ENCODE measurements around the gene UBQLNL.
A peak's percentile ranks its signal among the peaks of the same experiment; 100 is the strongest.

UBQLNL gene, protein sequence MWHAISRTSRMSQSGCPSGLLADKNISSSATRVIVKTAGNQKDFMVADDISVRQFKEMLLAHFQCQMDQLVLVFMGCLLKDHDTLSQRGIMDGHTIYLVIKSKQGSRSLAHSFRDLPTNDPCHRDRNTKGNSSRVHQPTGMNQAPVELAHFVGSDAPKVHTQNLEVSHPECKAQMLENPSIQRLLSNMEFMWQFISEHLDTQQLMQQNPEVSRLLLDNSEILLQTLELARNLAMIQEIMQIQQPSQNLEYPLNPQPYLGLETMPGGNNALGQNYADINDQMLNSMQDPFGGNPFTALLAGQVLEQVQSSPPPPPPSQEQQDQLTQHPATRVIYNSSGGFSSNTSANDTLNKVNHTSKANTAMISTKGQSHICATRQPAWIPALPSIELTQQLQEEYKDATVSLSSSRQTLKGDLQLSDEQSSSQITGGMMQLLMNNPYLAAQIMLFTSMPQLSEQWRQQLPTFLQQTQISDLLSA

DNA sequence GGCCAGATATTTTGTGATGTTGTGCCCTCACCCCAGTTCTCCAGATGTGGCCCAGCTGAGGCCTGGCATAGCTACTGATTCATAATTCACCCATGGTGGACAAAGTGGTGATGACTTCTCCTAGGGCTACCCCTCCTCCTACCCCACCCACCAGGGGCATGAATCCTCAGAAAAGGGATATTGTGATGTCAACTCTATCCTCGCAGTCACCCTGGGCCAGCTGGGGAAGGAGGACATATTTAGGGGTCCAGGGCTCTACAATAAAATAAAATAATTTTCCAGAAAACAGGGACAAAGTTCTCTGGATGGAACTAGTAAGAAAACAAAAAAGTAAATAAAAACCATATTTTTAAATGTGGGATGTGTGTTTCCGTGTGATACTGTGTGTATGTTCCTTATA is at the start of gene UBQLNL:
Gene UBQLNL (minus strand): TSS at position 101 of the 400 bp plus-strand sequence. CDS start 258 bp downstream, outside the sequence.
- in situ Hi-C loops (cut with MboI; ENCODE audit: low pct_unique_long_range_greater_than_20kb, low sequenced_read_pairs, unreplicated experiment), result no loop called here
- TF ChIP-seq, protein P1, sequence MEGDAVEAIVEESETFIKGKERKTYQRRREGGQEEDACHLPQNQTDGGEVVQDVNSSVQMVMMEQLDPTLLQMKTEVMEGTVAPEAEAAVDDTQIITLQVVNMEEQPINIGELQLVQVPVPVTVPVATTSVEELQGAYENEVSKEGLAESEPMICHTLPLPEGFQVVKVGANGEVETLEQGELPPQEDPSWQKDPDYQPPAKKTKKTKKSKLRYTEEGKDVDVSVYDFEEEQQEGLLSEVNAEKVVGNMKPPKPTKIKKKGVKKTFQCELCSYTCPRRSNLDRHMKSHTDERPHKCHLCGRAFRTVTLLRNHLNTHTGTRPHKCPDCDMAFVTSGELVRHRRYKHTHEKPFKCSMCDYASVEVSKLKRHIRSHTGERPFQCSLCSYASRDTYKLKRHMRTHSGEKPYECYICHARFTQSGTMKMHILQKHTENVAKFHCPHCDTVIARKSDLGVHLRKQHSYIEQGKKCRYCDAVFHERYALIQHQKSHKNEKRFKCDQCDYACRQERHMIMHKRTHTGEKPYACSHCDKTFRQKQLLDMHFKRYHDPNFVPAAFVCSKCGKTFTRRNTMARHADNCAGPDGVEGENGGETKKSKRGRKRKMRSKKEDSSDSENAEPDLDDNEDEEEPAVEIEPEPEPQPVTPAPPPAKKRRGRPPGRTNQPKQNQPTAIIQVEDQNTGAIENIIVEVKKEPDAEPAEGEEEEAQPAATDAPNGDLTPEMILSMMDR (IDR thresholded peaks at IDR 0.05; ENCODE audit: extremely low read depth, insufficient read depth, missing control alignments), result no peak
- no peak for DNase-seq (ENCODE audit: low spot score)

DNA sequence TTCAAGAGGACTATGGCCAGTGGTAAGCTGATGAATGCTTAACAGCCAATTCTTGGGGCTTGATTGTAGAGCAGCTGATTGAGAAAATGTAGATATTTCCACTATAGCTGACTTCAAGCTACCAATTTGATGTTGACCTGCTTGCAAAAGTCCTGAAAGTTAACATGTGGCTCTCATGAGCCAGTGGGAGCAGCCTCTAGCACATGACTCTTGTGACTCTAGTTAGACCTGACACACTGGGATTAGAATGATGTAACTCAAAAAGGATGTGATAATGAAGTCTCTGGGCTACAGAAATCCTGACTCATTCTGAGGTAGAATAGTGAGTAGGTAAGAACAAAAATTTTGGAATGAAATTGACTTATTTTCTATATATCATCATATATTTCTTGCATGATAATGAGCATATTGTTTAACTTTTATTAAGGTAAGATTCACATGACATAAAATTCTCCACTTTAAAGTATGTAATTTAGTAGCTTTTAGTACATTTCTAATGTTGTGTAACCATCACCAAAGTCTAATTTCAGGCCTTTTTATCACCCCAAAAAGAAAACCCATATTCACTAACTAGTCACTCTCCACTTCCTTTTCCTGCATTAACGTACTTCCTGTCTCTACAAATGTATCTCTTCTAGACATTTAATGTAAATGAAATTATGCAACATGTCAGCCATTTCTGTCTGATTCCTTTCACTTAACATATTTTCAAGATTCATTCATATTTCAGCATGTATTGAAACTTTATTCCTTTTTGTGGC is 47.9 kb upstream of the UBQLNL start:
- in situ Hi-C loops (cut with MboI; ENCODE audit: low pct_unique_long_range_greater_than_20kb, low sequenced_read_pairs, unreplicated experiment), result no loop called here
- DNase-seq (ENCODE audit: low spot score), result no peak
- TF ChIP-seq, protein P1 (IDR thresholded peaks at IDR 0.05; ENCODE audit: extremely low read depth, insufficient read depth, missing control alignments), result no peak

DNA sequence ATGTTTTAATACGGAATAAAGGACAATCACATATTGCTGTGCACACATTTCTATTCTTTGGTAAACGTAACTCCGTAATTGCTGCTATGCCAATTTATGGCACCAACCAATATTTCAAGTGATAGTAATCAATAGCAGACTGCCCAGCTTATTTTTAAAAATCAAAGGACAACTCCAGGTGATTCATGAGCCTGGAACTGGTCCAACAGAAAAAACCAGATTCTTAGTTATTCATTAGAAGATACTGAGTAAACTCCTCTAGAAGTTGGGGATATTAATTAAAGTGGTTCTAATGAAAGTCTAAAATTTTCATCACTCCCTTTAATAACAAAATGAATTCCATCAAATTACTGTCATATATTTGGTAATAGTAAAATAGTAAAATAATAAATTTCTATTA is 41.3 kb upstream of the UBQLNL start:
- in situ Hi-C loops (cut with MboI; ENCODE audit: low pct_unique_long_range_greater_than_20kb, low sequenced_read_pairs, unreplicated experiment), result no loop called here
- DNase-seq (ENCODE audit: low spot score), result no peak
- TF ChIP-seq, protein P1 (IDR thresholded peaks at IDR 0.05; ENCODE audit: extremely low read depth, insufficient read depth, missing control alignments), result no peak

DNA sequence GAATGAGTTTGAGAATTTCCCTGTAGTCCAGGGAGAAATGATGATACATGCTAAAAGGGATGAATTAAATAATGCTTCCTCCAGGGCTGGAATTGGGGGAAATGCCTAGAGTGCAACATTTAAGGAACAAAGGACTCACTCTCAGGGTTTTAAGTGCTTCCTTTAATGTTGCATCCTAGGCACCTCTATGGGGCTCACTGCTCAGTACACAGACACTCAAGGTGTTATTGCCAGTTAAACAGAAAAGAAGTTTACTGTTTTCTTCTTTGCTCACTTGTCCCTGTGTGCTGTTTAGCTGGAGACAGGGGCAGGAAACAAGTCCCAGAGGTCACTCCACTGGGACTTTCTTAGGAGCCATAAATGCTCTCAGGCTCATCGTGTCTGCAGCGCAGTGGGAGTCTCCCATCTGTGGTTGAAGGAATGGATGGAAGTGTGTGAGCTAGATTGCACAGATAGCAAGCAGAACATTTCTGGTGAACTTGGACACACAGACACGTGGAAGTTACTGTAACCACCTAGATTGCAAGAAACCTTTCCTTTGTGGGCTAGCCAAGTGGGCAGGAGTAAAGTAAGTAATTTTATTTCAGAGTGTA is 40.2 kb upstream of the UBQLNL start:
- TF ChIP-seq, protein P1 (IDR thresholded peaks at IDR 0.05; ENCODE audit: extremely low read depth, insufficient read depth, missing control alignments), result no peak
- in situ Hi-C loops (cut with MboI; ENCODE audit: low pct_unique_long_range_greater_than_20kb, low sequenced_read_pairs, unreplicated experiment), result no loop called here
- DNase-seq (ENCODE audit: low spot score), result no peak

DNA sequence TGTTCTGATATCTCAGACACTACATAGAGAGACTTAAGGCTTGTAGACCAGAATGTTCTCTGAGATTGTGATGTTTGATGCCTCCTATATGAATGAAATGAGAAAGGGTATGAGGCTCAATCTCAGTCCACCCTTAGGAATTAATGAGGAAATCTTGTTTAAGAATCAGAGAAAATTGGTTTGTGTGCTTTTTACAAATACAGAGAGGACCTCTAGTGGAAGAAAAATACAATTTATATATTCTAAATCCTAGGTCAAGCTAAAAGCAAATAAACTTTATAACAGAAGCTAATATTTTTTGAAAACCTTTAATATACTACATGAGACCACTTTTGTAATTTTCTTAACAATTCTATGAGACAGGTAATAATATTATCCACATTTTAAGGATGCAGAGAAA is 36.8 kb upstream of the UBQLNL start:
- DNase-seq (ENCODE audit: low spot score), result no peak
- TF ChIP-seq, protein P1 (IDR thresholded peaks at IDR 0.05; ENCODE audit: extremely low read depth, insufficient read depth, missing control alignments), result peak; percentile 10
- in situ Hi-C loops (cut with MboI; ENCODE audit: low pct_unique_long_range_greater_than_20kb, low sequenced_read_pairs, unreplicated experiment), result no loop called here

DNA sequence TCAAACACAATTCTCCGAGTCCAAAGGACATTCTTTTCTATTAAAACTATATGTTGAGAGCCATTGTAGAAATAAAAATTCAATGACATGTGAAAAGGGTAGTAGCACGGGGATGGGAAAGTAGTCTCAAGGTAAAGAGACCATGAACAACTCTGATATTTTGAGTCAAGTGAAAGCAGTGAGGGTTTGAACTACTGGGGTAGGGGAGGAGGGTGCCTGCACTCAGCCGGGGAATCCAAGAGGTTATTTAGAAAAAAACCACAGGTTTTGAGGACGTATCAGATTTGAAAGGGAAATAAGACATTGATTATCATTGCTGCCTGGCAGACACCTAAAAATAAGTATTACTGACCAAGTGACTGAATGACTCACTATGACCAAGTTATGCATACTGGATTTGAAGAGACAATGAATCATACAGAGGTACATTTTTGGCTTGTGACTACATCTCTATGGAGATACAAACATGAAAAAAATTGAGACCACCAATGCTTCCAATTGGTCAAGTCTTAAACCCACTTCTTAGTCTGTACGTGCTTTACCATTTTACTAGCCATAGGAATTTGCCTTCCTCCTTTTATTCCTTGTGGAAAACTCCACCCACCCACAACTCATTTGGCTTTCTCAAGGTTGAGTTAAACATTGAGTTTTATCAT is 34.1 kb upstream of the UBQLNL start:
- TF ChIP-seq, protein P1 (IDR thresholded peaks at IDR 0.05; ENCODE audit: extremely low read depth, insufficient read depth, missing control alignments), result no peak
- DNase-seq (ENCODE audit: low spot score), result peak; percentile 21
- in situ Hi-C loops (cut with MboI; ENCODE audit: low pct_unique_long_range_greater_than_20kb, low sequenced_read_pairs, unreplicated experiment), result no loop called here
